Measurements from ENCODE around the gene VPS41.

Gene VPS41

GRCh38 chr7:38839851-38840250, 69.1 kb downstream of the VPS41 start:
- POLR2A ChIA-PET: no interaction called here
- Histone ChIP-seq H3K4me1 (ENCODE audit: control insufficient read depth, insufficient read depth, low read length) (no peaks in the 10 kb centered on the region), H3K27ac (ENCODE audit: extremely low read depth, low read depth, low read length) (no peak overlapping the region), H3K36me3 (ENCODE audit: control insufficient read depth in 2 of 2, insufficient read depth in 1 of 2, low read length in 2 of 2) (no peaks in the 10 kb centered on the region), H3K4me3 (ENCODE audit: low read depth, low read length) (no peak overlapping the region), H3K9me3 (ENCODE audit: control insufficient read depth, insufficient read depth, low read depth, low read length) (no peaks in the 10 kb centered on the region)
- TF ChIP-seq, protein P1, sequence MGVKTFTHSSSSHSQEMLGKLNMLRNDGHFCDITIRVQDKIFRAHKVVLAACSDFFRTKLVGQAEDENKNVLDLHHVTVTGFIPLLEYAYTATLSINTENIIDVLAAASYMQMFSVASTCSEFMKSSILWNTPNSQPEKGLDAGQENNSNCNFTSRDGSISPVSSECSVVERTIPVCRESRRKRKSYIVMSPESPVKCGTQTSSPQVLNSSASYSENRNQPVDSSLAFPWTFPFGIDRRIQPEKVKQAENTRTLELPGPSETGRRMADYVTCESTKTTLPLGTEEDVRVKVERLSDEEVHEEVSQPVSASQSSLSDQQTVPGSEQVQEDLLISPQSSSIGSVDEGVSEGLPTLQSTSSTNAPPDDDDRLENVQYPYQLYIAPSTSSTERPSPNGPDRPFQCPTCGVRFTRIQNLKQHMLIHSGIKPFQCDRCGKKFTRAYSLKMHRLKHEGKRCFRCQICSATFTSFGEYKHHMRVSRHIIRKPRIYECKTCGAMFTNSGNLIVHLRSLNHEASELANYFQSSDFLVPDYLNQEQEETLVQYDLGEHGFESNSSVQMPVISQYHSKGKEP (tag by site-specific recombination; IDR thresholded peaks at IDR 0.05): no peak
- TF ChIP-seq ZSCAN4 (tag by site-specific recombination; IDR thresholded peaks at IDR 0.05) (no peak), ZNF184 (tag by site-specific recombination; IDR thresholded peaks at IDR 0.05) (no peak), PRDM4 (tag by site-specific recombination; IDR thresholded peaks at IDR 0.05) (no peak), ZNF202 (tag by site-specific recombination; IDR thresholded peaks at IDR 0.05; ENCODE audit: borderline replicate concordance) (no peak), HOXD13 (CRISPR knock-in tag; IDR thresholded peaks at IDR 0.05; ENCODE audit: borderline replicate concordance) (no peak)
- CTCF ChIA-PET: interaction anchor here (0.7 to 1.8 kb wide), 2 partner anchors 11 to 13 kb away, joined by 4 read pairs; no protein-coding TSS in a partner anchor

DNA sequence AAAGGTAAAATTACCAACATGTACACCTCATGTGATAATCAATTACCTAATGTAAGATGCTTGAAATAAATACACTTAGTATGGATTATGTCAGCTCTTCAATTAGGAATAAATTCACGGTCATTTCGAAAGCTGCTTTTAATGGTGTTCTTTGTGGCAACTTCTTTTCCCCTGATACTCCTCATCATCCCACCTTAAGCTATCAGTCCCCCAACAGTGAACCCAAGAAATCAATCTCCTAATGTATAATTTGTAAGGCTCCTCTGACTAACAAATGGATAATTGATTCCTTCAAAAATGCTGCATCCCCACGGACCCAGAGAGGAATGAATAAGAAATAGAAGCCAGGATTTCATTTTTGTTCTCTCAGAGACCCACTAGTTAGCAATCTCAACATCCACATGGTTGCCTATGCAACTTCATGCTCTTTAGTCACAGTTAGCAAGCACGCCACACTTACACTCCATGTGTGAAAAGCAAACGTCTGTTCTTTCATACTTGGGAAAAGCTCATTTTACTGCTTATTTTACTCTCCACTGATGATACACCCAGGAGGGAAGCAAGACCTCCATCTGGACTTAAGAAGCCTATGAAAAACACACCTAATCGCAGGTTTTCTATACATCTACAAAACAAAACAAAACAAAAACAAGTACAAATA, 70.1 kb downstream of the VPS41 start:
- no peaks in the 10 kb centered on the region for H3K9me3 ChIP-seq (ENCODE audit: control insufficient read depth, insufficient read depth, low read depth, low read length)
- ChIA-PET POLR2A (no interaction called here), CTCF (no interaction called here)
- H3K4me3 ChIP-seq (ENCODE audit: low read depth, low read length): no peak overlapping the region
- no peak overlapping the region for H3K27ac ChIP-seq (ENCODE audit: extremely low read depth, low read depth, low read length)
- H3K36me3 ChIP-seq (ENCODE audit: control insufficient read depth in 2 of 2, insufficient read depth in 1 of 2, low read length in 2 of 2): no peaks in the 10 kb centered on the region
- no peaks in the 10 kb centered on the region for H3K4me1 ChIP-seq (ENCODE audit: control insufficient read depth, insufficient read depth, low read length)
- no peak for TF ChIP-seq ZNF223 (tag by site-specific recombination; IDR thresholded peaks at IDR 0.05)
- no peak for TF ChIP-seq ZNF341 (tag by site-specific recombination; IDR thresholded peaks at IDR 0.05; ENCODE audit: low read depth)
- no peak for TF ChIP-seq ZSCAN23 (tag by site-specific recombination; IDR thresholded peaks at IDR 0.05)
- TF ChIP-seq ZNF596 (tag by site-specific recombination; IDR thresholded peaks at IDR 0.05): no peak
- TF ChIP-seq ZNF175 (tag by site-specific recombination; IDR thresholded peaks at IDR 0.05): no peak
- TF ChIP-seq, protein P2, sequence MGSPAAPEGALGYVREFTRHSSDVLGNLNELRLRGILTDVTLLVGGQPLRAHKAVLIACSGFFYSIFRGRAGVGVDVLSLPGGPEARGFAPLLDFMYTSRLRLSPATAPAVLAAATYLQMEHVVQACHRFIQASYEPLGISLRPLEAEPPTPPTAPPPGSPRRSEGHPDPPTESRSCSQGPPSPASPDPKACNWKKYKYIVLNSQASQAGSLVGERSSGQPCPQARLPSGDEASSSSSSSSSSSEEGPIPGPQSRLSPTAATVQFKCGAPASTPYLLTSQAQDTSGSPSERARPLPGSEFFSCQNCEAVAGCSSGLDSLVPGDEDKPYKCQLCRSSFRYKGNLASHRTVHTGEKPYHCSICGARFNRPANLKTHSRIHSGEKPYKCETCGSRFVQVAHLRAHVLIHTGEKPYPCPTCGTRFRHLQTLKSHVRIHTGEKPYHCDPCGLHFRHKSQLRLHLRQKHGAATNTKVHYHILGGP (tag by site-specific recombination; IDR thresholded peaks at IDR 0.05): no peak
- no peak for TF ChIP-seq ZBTB21 (tag by site-specific recombination; IDR thresholded peaks at IDR 0.05)
- TF ChIP-seq ZNF114 (tag by site-specific recombination; IDR thresholded peaks at IDR 0.05): no peak
- TF ChIP-seq ZNF155 (tag by site-specific recombination; IDR thresholded peaks at IDR 0.05): no peak
- no peak for TF ChIP-seq ZNF280D (tag by site-specific recombination; IDR thresholded peaks at IDR 0.05)
- TF ChIP-seq, protein P3, sequence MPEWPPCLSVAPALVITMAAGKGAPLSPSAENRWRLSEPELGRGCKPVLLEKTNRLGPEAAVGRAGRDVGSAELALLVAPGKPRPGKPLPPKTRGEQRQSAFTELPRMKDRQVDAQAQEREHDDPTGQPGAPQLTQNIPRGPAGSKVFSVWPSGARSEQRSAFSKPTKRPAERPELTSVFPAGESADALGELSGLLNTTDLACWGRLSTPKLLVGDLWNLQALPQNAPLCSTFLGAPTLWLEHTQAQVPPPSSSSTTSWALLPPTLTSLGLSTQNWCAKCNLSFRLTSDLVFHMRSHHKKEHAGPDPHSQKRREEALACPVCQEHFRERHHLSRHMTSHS (tag by site-specific recombination; IDR thresholded peaks at IDR 0.05): no peak
- TF ChIP-seq, protein P4, sequence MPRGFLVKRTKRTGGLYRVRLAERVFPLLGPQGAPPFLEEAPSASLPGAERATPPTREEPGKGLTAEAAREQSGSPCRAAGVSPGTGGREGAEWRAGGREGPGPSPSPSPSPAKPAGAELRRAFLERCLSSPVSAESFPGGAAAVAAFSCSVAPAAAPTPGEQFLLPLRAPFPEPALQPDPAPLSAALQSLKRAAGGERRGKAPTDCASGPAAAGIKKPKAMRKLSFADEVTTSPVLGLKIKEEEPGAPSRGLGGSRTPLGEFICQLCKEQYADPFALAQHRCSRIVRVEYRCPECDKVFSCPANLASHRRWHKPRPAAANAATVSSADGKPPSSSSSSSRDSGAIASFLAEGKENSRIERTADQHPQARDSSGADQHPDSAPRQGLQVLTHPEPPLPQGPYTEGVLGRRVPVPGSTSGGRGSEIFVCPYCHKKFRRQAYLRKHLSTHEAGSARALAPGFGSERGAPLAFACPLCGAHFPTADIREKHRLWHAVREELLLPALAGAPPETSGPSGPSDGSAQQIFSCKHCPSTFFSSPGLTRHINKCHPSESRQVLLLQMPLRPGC (tag by site-specific recombination; IDR thresholded peaks at IDR 0.05): no peak
- no peak for TF ChIP-seq SCRT1 (tag by site-specific recombination; IDR thresholded peaks at IDR 0.05; ENCODE audit: borderline replicate concordance)
- TF ChIP-seq, protein P5, sequence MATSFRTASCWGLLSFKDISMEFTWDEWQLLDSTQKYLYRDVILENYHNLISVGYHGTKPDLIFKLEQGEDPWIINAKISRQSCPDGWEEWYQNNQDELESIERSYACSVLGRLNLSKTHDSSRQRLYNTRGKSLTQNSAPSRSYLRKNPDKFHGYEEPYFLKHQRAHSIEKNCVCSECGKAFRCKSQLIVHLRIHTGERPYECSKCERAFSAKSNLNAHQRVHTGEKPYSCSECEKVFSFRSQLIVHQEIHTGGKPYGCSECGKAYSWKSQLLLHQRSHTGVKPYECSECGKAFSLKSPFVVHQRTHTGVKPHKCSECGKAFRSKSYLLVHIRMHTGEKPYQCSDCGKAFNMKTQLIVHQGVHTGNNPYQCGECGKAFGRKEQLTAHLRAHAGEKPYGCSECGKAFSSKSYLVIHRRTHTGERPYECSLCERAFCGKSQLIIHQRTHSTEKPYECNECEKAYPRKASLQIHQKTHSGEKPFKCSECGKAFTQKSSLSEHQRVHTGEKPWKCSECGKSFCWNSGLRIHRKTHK (tag by site-specific recombination; IDR thresholded peaks at IDR 0.05): no peak

Measured in HEK293 (cell line).